Anterior cingulate cortex (tissue), 58 donors: ENCODE data around the gene SLC2A4.
A peak's percentile ranks its signal among the peaks of the same experiment; 100 is the strongest.
"Not testable (repeated sequence)": the region's sequence is repeated elsewhere in the genome, so short reads cannot be mapped to it uniquely, and the experiment has no call there.

ENCODE experiments used
- DNase-seq, 58 donors: peaks; one replicate each; lab custom pipeline; 2025; lab: John Stamatoyannopoulos, UW

SLC2A4 gene

GRCh38 chr17:7318121-7318860 lies 36.8 kb downstream of the SLC2A4 start:
- no peak for DNase-seq

- DNase-seq, result no peak
Measured at GRCh38 chr17:7321466-7321865, 39.9 kb downstream of the SLC2A4 start.

GRCh38 chr17:7322520-7323194 lies 41.1 kb downstream of the SLC2A4 start:
- DNase-seq, result no peak

- peak in 9 of 58 donors; percentile 2 to 38 (median 14) for DNase-seq
Measured at GRCh38 chr17:7323731-7324437, 42.4 kb downstream of the SLC2A4 start.

- DNase-seq, result no peak
Measured at GRCh38 chr17:7324438-7324779, 42.9 kb downstream of the SLC2A4 start.

GRCh38 chr17:7325031-7325528 lies 43.6 kb downstream of the SLC2A4 start:
- no peak for DNase-seq

- no peak for DNase-seq
Measured at GRCh38 chr17:7326186-7326585, 44.7 kb downstream of the SLC2A4 start.

- DNase-seq, result no peak
Measured at GRCh38 chr17:7327056-7327455, 45.5 kb downstream of the SLC2A4 start.

DNA sequence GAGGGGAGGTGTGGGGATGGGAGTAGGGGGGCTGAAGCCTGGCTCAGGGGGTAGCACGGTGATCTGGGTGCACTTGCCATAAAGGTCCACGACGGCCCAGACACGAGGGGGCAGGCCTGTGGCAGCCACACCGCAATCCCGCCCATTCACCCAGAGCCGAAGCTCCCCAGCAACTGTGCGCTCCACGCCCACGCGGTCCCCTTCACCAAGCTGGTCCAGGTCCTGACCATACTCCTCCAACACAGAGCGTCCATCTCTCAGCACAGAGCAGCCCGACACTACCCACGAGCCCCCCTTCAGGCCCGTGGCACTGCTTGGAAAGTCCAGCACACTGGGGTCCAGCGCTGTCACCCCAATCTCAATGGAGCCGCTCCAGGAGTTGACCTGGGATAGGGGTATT lies 46.0 kb downstream of the SLC2A4 start:
- no peak for DNase-seq

DNA sequence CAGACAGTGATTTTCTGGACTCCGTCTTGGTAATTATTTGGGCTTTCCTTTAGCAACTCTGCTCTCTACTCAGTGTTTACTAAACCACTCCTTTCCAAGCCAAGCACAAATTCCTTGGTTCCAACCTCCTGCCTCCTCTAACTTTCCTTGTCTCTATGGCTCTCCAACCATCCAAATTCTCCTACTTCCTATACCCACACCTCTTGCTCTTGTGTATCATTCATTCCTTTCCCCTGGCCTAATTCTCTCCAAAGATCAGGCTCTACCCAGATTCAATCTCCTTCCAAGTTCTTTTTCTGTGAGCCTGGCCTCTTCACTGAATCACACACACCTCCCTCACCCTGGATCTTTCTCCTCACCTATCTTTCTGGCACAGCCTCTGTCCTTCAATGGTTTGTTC lies 46.5 kb downstream of the SLC2A4 start:
- DNase-seq, result no peak

- DNase-seq, result peak in 3 of 58 donors; percentile 31 to 53 (median 51)
Measured at GRCh38 chr17:7328840-7329373, 47.4 kb downstream of the SLC2A4 start, which contains the start of gene NEURL4. Gene NEURL4 (minus strand): TSS chr17:7329335. CDS start chr17:7329312, 23 bp downstream.

GRCh38 chr17:7329374-7329996 lies 48.0 kb downstream of the SLC2A4 start:
- DNase-seq, result peak; percentile 89 to 100 (median 97)

- DNase-seq, result peak in 54 of 58 donors; percentile 43 to 92 (median 75)
Measured at GRCh38 chr17:7329997-7330637, 48.6 kb downstream of the SLC2A4 start.

DNA sequence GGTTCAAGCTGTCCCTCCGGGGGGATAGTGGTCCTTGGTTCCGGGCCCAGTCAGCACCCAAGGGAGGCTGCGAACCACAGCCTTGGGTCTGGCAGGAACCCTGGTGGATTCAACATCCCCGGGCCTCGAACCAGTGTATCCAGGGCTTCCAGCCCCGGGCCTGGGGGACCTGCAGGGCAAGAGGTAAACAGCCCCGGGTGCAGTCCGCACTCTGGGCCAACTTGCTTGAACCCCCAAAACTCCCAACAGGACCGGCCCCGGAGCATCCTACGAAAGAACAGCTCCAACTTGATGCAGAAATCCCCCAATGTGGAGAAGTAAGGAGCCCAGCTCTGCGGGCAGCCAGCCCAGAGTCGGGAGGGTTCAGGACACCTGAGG lies 49.1 kb downstream of the SLC2A4 start:
- no peak for DNase-seq

GRCh38 chr17:7332111-7332510 lies 50.6 kb downstream of the SLC2A4 start:
- no peak for DNase-seq

- DNase-seq, result not testable (repeated sequence)
Measured at GRCh38 chr17:7332600-7333069, 51.1 kb downstream of the SLC2A4 start.

GRCh38 chr17:7334938-7335538 lies 53.5 kb downstream of the SLC2A4 start:
- DNase-seq, result no peak

DNA sequence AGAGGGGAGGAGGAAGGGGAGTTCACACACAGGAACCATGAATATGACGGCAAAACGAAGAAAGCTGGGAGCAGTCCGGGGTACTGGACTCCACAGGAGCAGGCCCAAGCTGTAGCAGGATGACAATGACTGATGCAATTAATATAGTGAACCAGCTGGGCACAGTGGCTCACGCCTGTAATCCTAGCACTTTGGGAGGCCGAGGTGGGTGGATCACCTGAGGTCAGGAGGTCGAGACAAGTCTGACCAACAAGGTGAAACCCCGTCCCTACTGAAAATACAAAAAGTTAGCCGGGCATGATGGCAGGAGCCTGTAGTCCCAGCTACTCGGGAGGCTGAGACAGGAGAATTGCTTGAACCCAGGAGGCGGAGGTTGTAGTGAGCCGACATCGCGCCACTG lies 54.2 kb downstream of the SLC2A4 start:
- not testable (repeated sequence) for DNase-seq
